ENCODE measurements around the gene SYTL1. TPM values are rescaled to one million over a fixed set of nuclear protein-coding genes. Genes with fewer than 3 reads are reported as not detected.

Gene SYTL1
- polyA plus RNA-seq, 1 donor from 2014 or later: not detected

GRCh38 chr1:27325286-27325685 lies 16.5 kb upstream of the SYTL1 start:
- H3K27ac ChIP-seq (ENCODE audit: low read length): no peak overlapping the region
- H3K9me3 ChIP-seq (ENCODE audit: low read length): no peaks in the 10 kb centered on the region
- H3K9me2 ChIP-seq (ENCODE audit: insufficient read depth, low read length): no peaks in the 10 kb centered on the region
- H3K79me2 ChIP-seq (replicated peaks; ENCODE audit: insufficient read depth, low read length): peaks cover 45% of the 10 kb centered on the region
- no peak overlapping the region for H2AFZ ChIP-seq (ENCODE audit: low read depth, low read length)
- H3K27me3 ChIP-seq (ENCODE audit: insufficient read depth, low read depth, low read length): no peaks in the 10 kb centered on the region
- TF ChIP-seq MXI1 (conservative IDR thresholded peaks at IDR 0.05; ENCODE audit: poor library complexity, severe bottlenecking) (no peak), POLR2AphosphoS5 (IDR thresholded peaks at IDR 0.05) (no peak)
- H3K4me3 ChIP-seq (ENCODE audit: low read length): no peak overlapping the region
- no peaks in the 10 kb centered on the region for H4K20me1 ChIP-seq (ENCODE audit: insufficient read depth)
- no peak overlapping the region for H3K9ac ChIP-seq (ENCODE audit: low read length)
- no peak overlapping the region for H3K4me2 ChIP-seq (ENCODE audit: low read length)
- no peaks in the 10 kb centered on the region for H3K36me3 ChIP-seq (ENCODE audit: insufficient read depth, low read length)
- no peaks in the 10 kb centered on the region for H3F3A ChIP-seq (ENCODE audit: insufficient read depth, low read length, poor library complexity, severe bottlenecking)

GRCh38 chr1:27327964-27328363 lies 13.9 kb upstream of the SYTL1 start:
- Histone ChIP-seq H3K27ac (ENCODE audit: low read length) (no peak overlapping the region), H3K4me3 (ENCODE audit: low read length) (no peak overlapping the region), H3F3A (ENCODE audit: insufficient read depth, low read length, poor library complexity, severe bottlenecking) (no peaks in the 10 kb centered on the region), H3K36me3 (ENCODE audit: insufficient read depth, low read length) (no peaks in the 10 kb centered on the region), H3K4me2 (ENCODE audit: low read length) (no peak overlapping the region), H3K79me2 (replicated peaks; ENCODE audit: insufficient read depth, low read length) (peaks cover 39% of the 10 kb centered on the region), H3K9ac (ENCODE audit: low read length) (no peak overlapping the region), H4K20me1 (ENCODE audit: insufficient read depth) (no peaks in the 10 kb centered on the region), H3K9me3 (ENCODE audit: low read length) (no peaks in the 10 kb centered on the region), H3K27me3 (ENCODE audit: insufficient read depth, low read depth, low read length) (no peaks in the 10 kb centered on the region), H3K9me2 (ENCODE audit: insufficient read depth, low read length) (no peaks in the 10 kb centered on the region), H2AFZ (ENCODE audit: low read depth, low read length) (no peak overlapping the region)
- no peak for TF ChIP-seq REST (IDR thresholded peaks at IDR 0.05; ENCODE audit: borderline replicate concordance)
- TF ChIP-seq SMC3 (conservative IDR thresholded peaks at IDR 0.05; ENCODE audit: poor library complexity): no peak
- no peak for TF ChIP-seq EZH2 (IDR thresholded peaks at IDR 0.05; ENCODE audit: borderline replicate concordance, insufficient read depth, low read length, poor library complexity, severe bottlenecking)
- TF ChIP-seq RAD21 (conservative IDR thresholded peaks at IDR 0.05): no peak
- no peak for TF ChIP-seq EP300 (conservative IDR thresholded peaks at IDR 0.05; ENCODE audit: poor library complexity, severe bottlenecking)
- TF ChIP-seq CTCF (IDR thresholded peaks at IDR 0.05; ENCODE audit: poor library complexity, severe bottlenecking): no peak

GRCh38 chr1:27330786-27331185 lies 11.0 kb upstream of the SYTL1 start:
- H2AFZ ChIP-seq (ENCODE audit: low read depth, low read length): no peak overlapping the region
- TF ChIP-seq CTCF (IDR thresholded peaks at IDR 0.05; ENCODE audit: poor library complexity, severe bottlenecking) (no peak), REST (IDR thresholded peaks at IDR 0.05; ENCODE audit: borderline replicate concordance) (no peak), EP300 (conservative IDR thresholded peaks at IDR 0.05; ENCODE audit: poor library complexity, severe bottlenecking) (no peak), EZH2 (IDR thresholded peaks at IDR 0.05; ENCODE audit: borderline replicate concordance, insufficient read depth, low read length, poor library complexity, severe bottlenecking) (no peak), RAD21 (conservative IDR thresholded peaks at IDR 0.05) (no peak), TAF1 (IDR thresholded peaks at IDR 0.05; ENCODE audit: low read depth) (no peak), SMC3 (conservative IDR thresholded peaks at IDR 0.05; ENCODE audit: poor library complexity) (no peak), MXI1 (conservative IDR thresholded peaks at IDR 0.05; ENCODE audit: poor library complexity, severe bottlenecking) (no peak), POLR2AphosphoS5 (IDR thresholded peaks at IDR 0.05) (no peak)
- no peaks in the 10 kb centered on the region for H3K9me2 ChIP-seq (ENCODE audit: insufficient read depth, low read length)
- H3K27me3 ChIP-seq (ENCODE audit: insufficient read depth, low read depth, low read length): no peaks in the 10 kb centered on the region
- H3K27ac ChIP-seq (ENCODE audit: low read length): no peak overlapping the region
- H3K4me2 ChIP-seq (ENCODE audit: low read length): no peak overlapping the region
- no peaks in the 10 kb centered on the region for H3F3A ChIP-seq (ENCODE audit: insufficient read depth, low read length, poor library complexity, severe bottlenecking)
- no peaks in the 10 kb centered on the region for H3K9me3 ChIP-seq (ENCODE audit: low read length)
- H3K4me3 ChIP-seq (ENCODE audit: low read length): no peak overlapping the region
- peaks cover 22% of the 10 kb centered on the region for H3K79me2 ChIP-seq (replicated peaks; ENCODE audit: insufficient read depth, low read length)
- H4K20me1 ChIP-seq (ENCODE audit: insufficient read depth): no peaks in the 10 kb centered on the region
- no peak overlapping the region for H3K9ac ChIP-seq (ENCODE audit: low read length)
- no peaks in the 10 kb centered on the region for H3K36me3 ChIP-seq (ENCODE audit: insufficient read depth, low read length)

Data from neural cell (in vitro differentiated cells).